K562 (cell line): ENCODE data around the gene TEX14. TPM values are rescaled to one million over a fixed set of nuclear protein-coding genes. Genes with fewer than 3 reads are reported as not detected.

Experiments
- CLOCK ChIP-seq: fragments of 250-450 bp; sonication (Bioruptor Pico); IDR thresholded peaks from 2 replicates; pipeline ENCODE4 v1.4.0; 2020; ENCODE audit warnings: mild to moderate bottlenecking, moderate library complexity, borderline replicate concordance
- E2F3 ChIP-seq: fragments of 250-450 bp; sonication (Bioruptor Pico); IDR thresholded peaks from 2 replicates; pipeline ENCODE4 v1.4.0; 2020; ENCODE audit warnings: mild to moderate bottlenecking
- IRF1 ChIP-seq: sonication (generic); formaldehyde crosslinking; IDR thresholded peaks from 2 replicates; pipeline ENCODE4 v1.8.0; 2022; ENCODE audit warnings: missing genetic modification reagents, mild to moderate bottlenecking, borderline replicate concordance
- NFATC3 ChIP-seq: fragments of 450-650 bp; IDR thresholded peaks from 2 replicates; pipeline ENCODE4 v1.6.1; 2017; ENCODE audit warnings: mild to moderate bottlenecking
- NR2C2 ChIP-seq, 2 experiments: fragments of 200-800 bp in 1 of 2; sonication (Bioruptor generic) in 1 of 2; sonication (generic) in 1 of 2; formaldehyde crosslinking in 1 of 2; IDR thresholded peaks; 2 replicates each; pipeline versions ENCODE4 v1.6.1 to v1.8.0; 2016 to 2022; ENCODE audit warnings: mild to moderate bottlenecking in 1 of 2, missing compliant biosample characterization in 1 of 2, missing genetic modification characterization in 1 of 2, missing genetic modification reagents in 1 of 2
- POLR2H ChIP-seq: IDR thresholded peaks from 2 replicates; pipeline ENCODE4 v1.6.1; 2016; ENCODE audit warnings: missing genetic modification characterization, low read depth, mild to moderate bottlenecking, control low read depth, missing compliant biosample characterization, moderate library complexity
- polyA plus RNA-seq, 8 experiments: library from polyadenylated mRNA; depleted of rRNA in 4 of 8; stranded (reverse) in 5 of 8; unstranded in 3 of 8; fragments of >200 nt; fragmentation: Nextera tagmentation in 2 of 8; fragmentation: Illumina TruSeq in 1 of 8; extraction: Ambion mirVana in 2 of 8; extraction: Trizol in 1 of 8; gene quantifications; 2 replicates each; pipeline versions ENCODE4 v1.2.1 to v1.2.3, GENCODE V29; 2011 to 2014; ENCODE audit warnings: inconsistent platforms in 1 of 8, missing spikeins in 1 of 8
- total RNA-seq, 7 experiments: library from RNA; depleted of rRNA in 6 of 7; stranded (reverse); fragments of >200 nt in 6 of 7; fragmentation: Illumina TruSeq in 2 of 7; extraction: Trizol in 2 of 7; gene quantifications; 2 replicates each; pipeline versions ENCODE4 v1.2.1 to v1.2.3, GENCODE V29; 2011 to 2021; ENCODE audit warnings: low replicate concordance in 1 of 7
- TF ChIP-seq, protein P1 (sequence below), 3 experiments: fragments of 200-800 bp in 1 of 3; fragments of 250-450 bp in 1 of 3; fragments of 450-650 bp in 1 of 3; sonication (Bioruptor Pico) in 1 of 3; sonication (Bioruptor generic) in 1 of 3; formaldehyde crosslinking in 1 of 3; IDR thresholded peaks; 2 replicates each; pipeline versions ENCODE4 v1.6.1 to v1.8.0; 2016 to 2022; ENCODE audit warnings: mild to moderate bottlenecking in 2 of 3, missing genetic modification characterization in 2 of 3, missing compliant biosample characterization in 1 of 3, moderate library complexity in 1 of 3
- TF ChIP-seq, protein P2 (sequence below), 2 experiments: fragments of 250-450 bp in 1 of 2; fragments of 450-650 bp in 1 of 2; sonication (Bioruptor Pico) in 1 of 2; IDR thresholded peaks; 2 replicates each; pipeline versions ENCODE4 v1.6.1 to v1.8.0; 2016 to 2021; ENCODE audit warnings: mild to moderate bottlenecking in 2 of 2, moderate library complexity in 2 of 2, missing compliant biosample characterization in 1 of 2, missing genetic modification characterization in 1 of 2
- TF ChIP-seq, protein P3 (sequence below): IDR thresholded peaks from 2 replicates; pipeline ENCODE4 v1.6.1; 2011; ENCODE audit warnings: borderline replicate concordance, low read depth, mild to moderate bottlenecking, moderate library complexity, low read length; ENCODE audit not compliant: insufficient read depth, poor library complexity, severe bottlenecking
- TF ChIP-seq, protein P4 (sequence below): fragments of 250-450 bp; sonication (Bioruptor Pico); IDR thresholded peaks from 2 replicates; pipeline ENCODE4 v1.5.0; 2021
- TF ChIP-seq, protein P5 (sequence below): fragments of 450-650 bp; formaldehyde crosslinking; IDR thresholded peaks from 2 replicates; pipeline ENCODE4 v1.4.0; 2020; ENCODE audit warnings: mild to moderate bottlenecking, moderate library complexity

Gene TEX14
- total and polyA plus RNA-seq, 9 of the 15 experiments (the other 6 are each of a cell fraction or from before 2014, with no cell fraction given): 0.05 to 0.12 (median 0.09) TPM; not detected in 1

GRCh38 chr17:58515286-58515685 lies 176.6 kb downstream of the TEX14 start (continued):
- TF ChIP-seq, protein P1, sequence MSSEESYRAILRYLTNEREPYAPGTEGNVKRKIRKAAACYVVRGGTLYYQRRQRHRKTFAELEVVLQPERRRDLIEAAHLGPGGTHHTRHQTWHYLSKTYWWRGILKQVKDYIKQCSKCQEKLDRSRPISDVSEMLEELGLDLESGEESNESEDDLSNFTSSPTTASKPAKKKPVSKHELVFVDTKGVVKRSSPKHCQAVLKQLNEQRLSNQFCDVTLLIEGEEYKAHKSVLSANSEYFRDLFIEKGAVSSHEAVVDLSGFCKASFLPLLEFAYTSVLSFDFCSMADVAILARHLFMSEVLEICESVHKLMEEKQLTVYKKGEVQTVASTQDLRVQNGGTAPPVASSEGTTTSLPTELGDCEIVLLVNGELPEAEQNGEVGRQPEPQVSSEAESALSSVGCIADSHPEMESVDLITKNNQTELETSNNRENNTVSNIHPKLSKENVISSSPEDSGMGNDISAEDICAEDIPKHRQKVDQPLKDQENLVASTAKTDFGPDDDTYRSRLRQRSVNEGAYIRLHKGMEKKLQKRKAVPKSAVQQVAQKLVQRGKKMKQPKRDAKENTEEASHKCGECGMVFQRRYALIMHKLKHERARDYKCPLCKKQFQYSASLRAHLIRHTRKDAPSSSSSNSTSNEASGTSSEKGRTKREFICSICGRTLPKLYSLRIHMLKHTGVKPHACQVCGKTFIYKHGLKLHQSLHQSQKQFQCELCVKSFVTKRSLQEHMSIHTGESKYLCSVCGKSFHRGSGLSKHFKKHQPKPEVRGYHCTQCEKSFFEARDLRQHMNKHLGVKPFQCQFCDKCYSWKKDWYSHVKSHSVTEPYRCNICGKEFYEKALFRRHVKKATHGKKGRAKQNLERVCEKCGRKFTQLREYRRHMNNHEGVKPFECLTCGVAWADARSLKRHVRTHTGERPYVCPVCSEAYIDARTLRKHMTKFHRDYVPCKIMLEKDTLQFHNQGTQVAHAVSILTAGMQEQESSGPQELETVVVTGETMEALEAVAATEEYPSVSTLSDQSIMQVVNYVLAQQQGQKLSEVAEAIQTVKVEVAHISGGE (CRISPR knock-in tag; IDR thresholded peaks at IDR 0.05): no peak
- no peak for TF ChIP-seq POLR2H (tag)
- TF ChIP-seq, protein P2, sequence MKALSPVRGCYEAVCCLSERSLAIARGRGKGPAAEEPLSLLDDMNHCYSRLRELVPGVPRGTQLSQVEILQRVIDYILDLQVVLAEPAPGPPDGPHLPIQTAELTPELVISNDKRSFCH (CRISPR knock-in tag; IDR thresholded peaks at IDR 0.05): no peak
- TF ChIP-seq, protein P2 (tag; IDR thresholded peaks at IDR 0.05): no peak
- TF ChIP-seq CLOCK (CRISPR knock-in tag): no peak
- no peak for TF ChIP-seq IRF1 (CRISPR knock-in tag)
- TF ChIP-seq NR2C2 (CRISPR knock-in tag; IDR thresholded peaks at IDR 0.05): no peak
- TF ChIP-seq NR2C2 (tag; IDR thresholded peaks at IDR 0.05): no peak
- no peak for TF ChIP-seq E2F3 (CRISPR knock-in tag)
- TF ChIP-seq, protein P3, sequence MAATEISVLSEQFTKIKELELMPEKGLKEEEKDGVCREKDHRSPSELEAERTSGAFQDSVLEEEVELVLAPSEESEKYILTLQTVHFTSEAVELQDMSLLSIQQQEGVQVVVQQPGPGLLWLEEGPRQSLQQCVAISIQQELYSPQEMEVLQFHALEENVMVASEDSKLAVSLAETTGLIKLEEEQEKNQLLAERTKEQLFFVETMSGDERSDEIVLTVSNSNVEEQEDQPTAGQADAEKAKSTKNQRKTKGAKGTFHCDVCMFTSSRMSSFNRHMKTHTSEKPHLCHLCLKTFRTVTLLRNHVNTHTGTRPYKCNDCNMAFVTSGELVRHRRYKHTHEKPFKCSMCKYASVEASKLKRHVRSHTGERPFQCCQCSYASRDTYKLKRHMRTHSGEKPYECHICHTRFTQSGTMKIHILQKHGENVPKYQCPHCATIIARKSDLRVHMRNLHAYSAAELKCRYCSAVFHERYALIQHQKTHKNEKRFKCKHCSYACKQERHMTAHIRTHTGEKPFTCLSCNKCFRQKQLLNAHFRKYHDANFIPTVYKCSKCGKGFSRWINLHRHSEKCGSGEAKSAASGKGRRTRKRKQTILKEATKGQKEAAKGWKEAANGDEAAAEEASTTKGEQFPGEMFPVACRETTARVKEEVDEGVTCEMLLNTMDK: no peak
- no peak for TF ChIP-seq NFATC3
- TF ChIP-seq, protein P4, sequence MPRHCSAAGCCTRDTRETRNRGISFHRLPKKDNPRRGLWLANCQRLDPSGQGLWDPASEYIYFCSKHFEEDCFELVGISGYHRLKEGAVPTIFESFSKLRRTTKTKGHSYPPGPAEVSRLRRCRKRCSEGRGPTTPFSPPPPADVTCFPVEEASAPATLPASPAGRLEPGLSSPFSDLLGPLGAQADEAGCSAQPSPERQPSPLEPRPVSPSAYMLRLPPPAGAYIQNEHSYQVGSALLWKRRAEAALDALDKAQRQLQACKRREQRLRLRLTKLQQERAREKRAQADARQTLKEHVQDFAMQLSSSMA (CRISPR knock-in tag): no peak
- TF ChIP-seq, protein P5, sequence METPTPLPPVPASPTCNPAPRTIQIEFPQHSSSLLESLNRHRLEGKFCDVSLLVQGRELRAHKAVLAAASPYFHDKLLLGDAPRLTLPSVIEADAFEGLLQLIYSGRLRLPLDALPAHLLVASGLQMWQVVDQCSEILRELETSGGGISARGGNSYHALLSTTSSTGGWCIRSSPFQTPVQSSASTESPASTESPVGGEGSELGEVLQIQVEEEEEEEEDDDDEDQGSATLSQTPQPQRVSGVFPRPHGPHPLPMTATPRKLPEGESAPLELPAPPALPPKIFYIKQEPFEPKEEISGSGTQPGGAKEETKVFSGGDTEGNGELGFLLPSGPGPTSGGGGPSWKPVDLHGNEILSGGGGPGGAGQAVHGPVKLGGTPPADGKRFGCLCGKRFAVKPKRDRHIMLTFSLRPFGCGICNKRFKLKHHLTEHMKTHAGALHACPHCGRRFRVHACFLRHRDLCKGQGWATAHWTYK (CRISPR knock-in tag): no peak
